ENCODE data around the gene CAMKMT. TPM values are rescaled to one million over a fixed set of nuclear protein-coding genes. Genes with fewer than 3 reads are reported as not detected.

Gene CAMKMT
- polyA plus RNA-seq, 3 donors = 4.7 to 7.8 (median 7.0) TPM

DNA sequence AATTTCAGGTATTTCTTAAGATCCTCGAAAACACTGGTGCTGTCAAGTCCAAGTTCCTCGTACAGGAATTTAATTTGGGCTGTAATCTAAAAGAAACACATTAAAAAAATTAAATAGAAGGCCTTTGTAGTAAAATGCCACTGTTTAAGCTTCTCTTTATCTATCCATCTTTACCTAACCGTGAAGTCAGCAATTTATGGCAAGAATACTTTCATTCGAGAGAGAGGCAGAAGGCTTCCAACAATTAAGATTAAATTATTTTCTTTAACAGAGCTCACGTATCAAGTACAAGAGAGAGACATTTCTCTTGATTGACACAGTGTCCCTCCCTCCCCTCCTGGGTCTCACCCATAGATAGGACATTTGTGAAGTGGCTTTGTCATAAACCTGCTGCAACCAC, 40.4 kb upstream of the CAMKMT start:
- Mint-ChIP-seq H3K27ac (no peak overlapping the region), H3K4me1 (no peaks in the 10 kb centered on the region), H3K27me3 (ENCODE audit: low read depth in 3 of 3) (no peaks in the 10 kb centered on the region), H3K4me3 (no peak overlapping the region), H3K36me3 (peaks cover 61 to 62% of the 10 kb centered on the region in 2 donors), H3K9me3 (no peaks in the 10 kb centered on the region)
- Histone ChIP-seq H2AFZ (ENCODE audit: insufficient read depth, low read depth, low read length, poor library complexity, severe bottlenecking) (no peak overlapping the region), H3K4me3 (replicated peaks in 1 of 3; ENCODE audit: low read depth in 2 of 3, low read length in 3 of 3) (no peak overlapping the region), H3K27ac (ENCODE audit: low read depth in 1 of 2, low read length in 2 of 2) (no peak overlapping the region), H3K9me3 (replicated peaks in 1 of 2; ENCODE audit: control insufficient read depth in 1 of 2, insufficient read depth in 1 of 2, low read length in 2 of 2) (no peaks in the 10 kb centered on the region), H3K27me3 (ENCODE audit: control insufficient read depth in 2 of 2, insufficient read depth in 2 of 2, low read length in 2 of 2) (no peaks in the 10 kb centered on the region), H4K20me1 (ENCODE audit: insufficient read depth, low read length) (no peaks in the 10 kb centered on the region), H3K4me2 (replicated peaks; ENCODE audit: extremely low read depth, low read length, poor library complexity, severe bottlenecking) (no peak overlapping the region), H3K36me3 (replicated peaks in 1 of 2; ENCODE audit: control insufficient read depth in 1 of 2, insufficient read depth in 2 of 2, low read length in 2 of 2) (peaks cover 51 to 73% of the 10 kb centered on the region in 2 donors), H3K79me2 (ENCODE audit: insufficient read depth, low read length) (no peaks in the 10 kb centered on the region), H3K4me1 (ENCODE audit: control insufficient read depth in 1 of 2, insufficient read depth in 2 of 2, low read length in 2 of 2) (no peaks in the 10 kb centered on the region), H3K9ac (ENCODE audit: insufficient read depth, low read length, poor library complexity, severe bottlenecking) (no peak overlapping the region)
- TF ChIP-seq, protein P1, sequence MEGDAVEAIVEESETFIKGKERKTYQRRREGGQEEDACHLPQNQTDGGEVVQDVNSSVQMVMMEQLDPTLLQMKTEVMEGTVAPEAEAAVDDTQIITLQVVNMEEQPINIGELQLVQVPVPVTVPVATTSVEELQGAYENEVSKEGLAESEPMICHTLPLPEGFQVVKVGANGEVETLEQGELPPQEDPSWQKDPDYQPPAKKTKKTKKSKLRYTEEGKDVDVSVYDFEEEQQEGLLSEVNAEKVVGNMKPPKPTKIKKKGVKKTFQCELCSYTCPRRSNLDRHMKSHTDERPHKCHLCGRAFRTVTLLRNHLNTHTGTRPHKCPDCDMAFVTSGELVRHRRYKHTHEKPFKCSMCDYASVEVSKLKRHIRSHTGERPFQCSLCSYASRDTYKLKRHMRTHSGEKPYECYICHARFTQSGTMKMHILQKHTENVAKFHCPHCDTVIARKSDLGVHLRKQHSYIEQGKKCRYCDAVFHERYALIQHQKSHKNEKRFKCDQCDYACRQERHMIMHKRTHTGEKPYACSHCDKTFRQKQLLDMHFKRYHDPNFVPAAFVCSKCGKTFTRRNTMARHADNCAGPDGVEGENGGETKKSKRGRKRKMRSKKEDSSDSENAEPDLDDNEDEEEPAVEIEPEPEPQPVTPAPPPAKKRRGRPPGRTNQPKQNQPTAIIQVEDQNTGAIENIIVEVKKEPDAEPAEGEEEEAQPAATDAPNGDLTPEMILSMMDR (IDR thresholded peaks at IDR 0.05) = no peak
- DNase-seq = no peak
- WGBS (ENCODE audit: insufficient coverage) = 100% methylated on average over 2 of the region's 5 CpGs
- intact Hi-C loops (cut with micrococcal nuclease) = no loop called here

DNA sequence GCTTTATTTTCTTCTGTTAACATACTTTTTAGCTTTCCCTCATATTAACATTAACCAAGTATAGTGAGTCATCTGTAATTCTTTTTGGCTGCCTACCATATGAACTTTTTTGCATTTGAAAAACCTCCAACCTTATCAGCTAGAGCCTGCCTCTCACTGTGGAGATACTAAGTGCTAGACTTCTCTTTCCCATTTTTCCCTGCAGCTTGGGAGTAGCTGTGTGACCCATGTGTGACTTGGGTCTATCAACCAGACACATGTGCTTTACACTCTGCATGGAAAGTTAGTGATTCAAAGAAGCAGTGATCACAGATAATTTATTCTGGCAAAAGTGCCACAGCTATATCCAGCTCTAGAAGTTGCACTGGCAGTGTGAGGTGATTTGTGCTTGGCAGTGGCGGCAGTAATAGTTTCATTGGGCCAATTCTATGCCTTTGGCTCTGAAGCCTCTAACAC, 36.7 kb upstream of the CAMKMT start:
- intact Hi-C loops (cut with micrococcal nuclease) = no loop called here
- no peak overlapping the region for H3K4me3 ChIP-seq (replicated peaks in 1 of 3; ENCODE audit: low read depth in 2 of 3, low read length in 3 of 3)
- H4K20me1 ChIP-seq (ENCODE audit: insufficient read depth, low read length) = no peaks in the 10 kb centered on the region
- no peaks in the 10 kb centered on the region for H3K9me3 ChIP-seq (replicated peaks in 1 of 2; ENCODE audit: control insufficient read depth in 1 of 2, insufficient read depth in 1 of 2, low read length in 2 of 2)
- no peak overlapping the region for H3K4me3 Mint-ChIP-seq
- H3K27ac ChIP-seq (ENCODE audit: low read depth in 1 of 2, low read length in 2 of 2) = no peak overlapping the region
- H3K9me3 Mint-ChIP-seq = no peaks in the 10 kb centered on the region
- no peak overlapping the region for H3K4me2 ChIP-seq (replicated peaks; ENCODE audit: extremely low read depth, low read length, poor library complexity, severe bottlenecking)
- no peak overlapping the region for H3K9ac ChIP-seq (ENCODE audit: insufficient read depth, low read length, poor library complexity, severe bottlenecking)
- no peak overlapping the region for H2AFZ ChIP-seq (ENCODE audit: insufficient read depth, low read depth, low read length, poor library complexity, severe bottlenecking)
- no peaks in the 10 kb centered on the region for H3K79me2 ChIP-seq (ENCODE audit: insufficient read depth, low read length)
- peak overlapping the region in 1 of 7 donors; percentile 17 for H3K27ac Mint-ChIP-seq
- H3K36me3 ChIP-seq (replicated peaks in 1 of 2; ENCODE audit: control insufficient read depth in 1 of 2, insufficient read depth in 2 of 2, low read length in 2 of 2) = peaks cover 59 to 92% of the 10 kb centered on the region in 2 donors
- DNase-seq = no peak
- H3K27me3 ChIP-seq (ENCODE audit: control insufficient read depth in 2 of 2, insufficient read depth in 2 of 2, low read length in 2 of 2) = no peaks in the 10 kb centered on the region
- TF ChIP-seq, protein P1 (IDR thresholded peaks at IDR 0.05) = no peak
- WGBS (ENCODE audit: insufficient coverage) = no CpG with 5 or more reads among the region's 1 CpG
- no peaks in the 10 kb centered on the region for H3K4me1 Mint-ChIP-seq
- H3K4me1 ChIP-seq (ENCODE audit: control insufficient read depth in 1 of 2, insufficient read depth in 2 of 2, low read length in 2 of 2) = no peaks in the 10 kb centered on the region
- H3K36me3 Mint-ChIP-seq = peaks cover 69 to 71% of the 10 kb centered on the region in 2 donors
- H3K27me3 Mint-ChIP-seq (ENCODE audit: low read depth in 3 of 3) = no peaks in the 10 kb centered on the region
